Inflammatory macrophage (primary cell): ENCODE data around the gene TTC27.
"Not testable (repeated sequence)": the region's sequence is repeated elsewhere in the genome, so short reads cannot be mapped to it uniquely, and the experiment has no call there.

ENCODE experiments used
- DNase-seq, 2 donors: peaks; one replicate each; pipeline ENCODE4 v3.0.0-alpha.2; 2020 to 2022

The TTC27 gene

GRCh38 chr2:32720771-32721170, 92.9 kb downstream of the TTC27 start:
- DNase-seq = no peak

- DNase-seq = no peak
Observed at GRCh38 chr2:32721376-32721775, 93.5 kb downstream of the TTC27 start.

DNA sequence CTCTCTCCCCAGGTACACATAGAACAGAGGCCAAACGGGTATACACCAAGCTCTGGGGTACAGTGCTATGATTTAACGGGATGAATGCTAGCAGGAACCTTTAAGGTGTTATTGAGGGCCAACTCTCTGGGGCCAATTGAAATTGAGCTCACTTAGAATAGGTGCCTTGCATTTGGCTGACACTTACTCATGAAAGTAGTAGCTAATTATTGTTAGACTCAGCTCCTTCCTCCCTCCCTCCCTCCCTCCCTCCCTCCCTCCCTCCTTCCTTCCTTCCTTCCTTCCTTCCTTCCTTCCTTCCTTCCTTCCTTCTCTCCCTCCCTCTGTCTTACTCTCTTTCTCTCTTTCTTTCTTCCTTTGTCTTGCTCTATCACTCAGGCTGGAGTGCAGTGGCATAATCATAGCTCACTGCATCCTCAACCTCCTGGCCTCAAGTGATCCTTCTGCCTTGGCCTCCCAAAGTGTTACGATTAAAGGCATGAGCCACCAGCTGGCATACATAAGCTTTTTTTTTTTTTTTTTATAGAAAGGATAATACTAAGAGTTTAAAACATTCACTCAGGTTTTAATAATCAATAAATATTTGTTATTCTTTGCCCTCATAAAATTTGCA, 95.7 kb downstream of the TTC27 start:
- no peak for DNase-seq

- DNase-seq = not testable (repeated sequence)
Observed at GRCh38 chr2:32726678-32727077, 98.8 kb downstream of the TTC27 start.

DNA sequence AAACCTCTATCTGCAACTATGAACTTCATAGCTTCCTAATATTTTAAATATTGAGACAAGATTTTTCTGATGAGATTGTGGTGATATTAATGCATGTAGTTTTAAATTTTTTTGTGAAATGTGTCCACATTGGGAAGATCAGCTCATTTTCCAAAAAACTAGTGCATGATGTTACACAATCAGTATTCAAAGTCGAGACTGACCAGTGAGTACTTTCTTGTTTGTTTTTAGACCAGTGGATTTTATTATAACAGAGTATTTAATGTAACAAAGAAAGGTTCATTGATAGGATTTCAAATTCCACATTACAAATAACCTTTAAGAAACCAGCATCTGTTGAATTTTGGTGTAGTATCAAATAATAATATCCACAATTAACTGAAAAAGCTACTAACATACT, 99.3 kb downstream of the TTC27 start:
- DNase-seq = no peak

DNA sequence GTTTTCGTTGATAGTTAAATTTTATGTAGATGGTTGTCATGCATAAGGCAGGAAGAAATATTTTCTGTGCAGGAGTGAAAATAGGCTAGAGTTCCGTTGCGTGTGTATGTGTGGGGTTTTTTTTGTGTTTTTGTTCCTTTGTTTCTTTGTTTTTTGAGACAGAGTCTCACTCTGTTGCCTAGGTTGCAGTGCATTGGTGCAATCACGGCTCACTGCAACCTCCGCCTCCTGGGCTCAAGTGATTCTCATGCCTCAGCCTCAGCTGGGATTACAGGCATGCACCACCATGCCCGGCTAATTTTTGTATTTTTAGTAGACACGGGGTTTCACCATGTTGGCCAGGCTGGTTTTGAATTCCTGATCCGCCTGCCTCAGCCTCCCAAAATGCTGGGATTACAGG, 103.1 kb downstream of the TTC27 start:
- not testable (repeated sequence) for DNase-seq

GRCh38 chr2:32732120-32732519, 104.3 kb downstream of the TTC27 start:
- DNase-seq = no peak

GRCh38 chr2:32732912-32733472, 105.1 kb downstream of the TTC27 start:
- no peak for DNase-seq

DNA sequence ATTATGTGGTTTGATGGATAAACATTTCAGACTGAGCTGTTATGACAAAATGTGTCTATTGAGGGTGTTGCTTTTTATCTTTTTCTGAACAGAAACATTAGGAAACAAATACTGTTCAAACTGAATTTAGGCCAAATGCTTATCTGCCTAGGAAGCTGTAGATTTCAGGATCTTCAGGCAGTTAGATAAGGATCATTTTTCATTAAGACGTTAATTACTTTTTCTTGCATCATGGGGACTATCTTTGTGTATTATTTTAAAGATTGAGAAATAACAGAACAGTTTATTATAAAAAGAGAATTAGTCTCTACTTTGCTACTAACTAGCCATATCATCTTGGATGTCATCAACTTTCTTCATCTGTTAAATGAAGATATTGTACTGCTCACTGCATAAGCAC, 107.5 kb downstream of the TTC27 start:
- DNase-seq = no peak

DNA sequence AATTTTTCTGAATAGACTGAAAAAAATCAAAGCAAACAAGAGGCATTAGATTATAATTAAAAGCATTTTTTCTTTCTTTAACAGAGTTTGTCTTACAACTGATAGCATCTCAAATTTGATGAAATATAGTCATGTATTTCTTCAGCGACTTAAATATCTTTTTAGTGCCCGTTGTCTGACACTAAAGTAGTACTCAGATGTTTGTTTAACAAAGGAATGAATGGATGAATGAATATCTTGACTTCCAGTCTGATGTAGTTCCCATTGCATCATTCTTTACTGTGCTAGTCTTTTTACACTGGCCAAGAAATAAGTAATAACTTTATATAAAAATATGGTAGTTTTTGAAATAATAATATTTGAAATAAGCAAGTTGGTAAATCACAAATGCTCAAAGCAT, 111.1 kb downstream of the TTC27 start:
- no peak for DNase-seq

DNA sequence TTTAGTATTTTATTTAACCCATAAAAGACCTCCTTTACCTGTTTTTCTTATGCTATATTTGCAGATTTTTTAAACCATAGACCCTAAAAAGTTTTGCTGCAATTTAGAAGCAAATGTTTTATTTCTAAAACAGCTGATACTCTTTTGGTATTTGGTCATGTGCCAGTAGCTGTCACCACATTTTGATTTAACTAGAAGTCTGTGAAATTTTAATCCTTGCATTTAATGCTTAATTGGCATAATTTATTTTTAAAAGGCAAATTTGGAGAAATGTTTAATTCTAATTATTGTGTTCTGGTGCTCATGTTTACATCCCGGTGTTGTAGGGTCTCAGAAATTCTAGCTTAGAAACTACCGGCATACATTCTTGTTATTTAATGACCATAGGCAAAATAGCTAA, 111.8 kb downstream of the TTC27 start:
- no peak for DNase-seq

- no peak for DNase-seq
Observed at GRCh38 chr2:32741575-32741974, 113.7 kb downstream of the TTC27 start.

- no peak for DNase-seq
Observed at GRCh38 chr2:32742376-32742775, 114.5 kb downstream of the TTC27 start.

DNA sequence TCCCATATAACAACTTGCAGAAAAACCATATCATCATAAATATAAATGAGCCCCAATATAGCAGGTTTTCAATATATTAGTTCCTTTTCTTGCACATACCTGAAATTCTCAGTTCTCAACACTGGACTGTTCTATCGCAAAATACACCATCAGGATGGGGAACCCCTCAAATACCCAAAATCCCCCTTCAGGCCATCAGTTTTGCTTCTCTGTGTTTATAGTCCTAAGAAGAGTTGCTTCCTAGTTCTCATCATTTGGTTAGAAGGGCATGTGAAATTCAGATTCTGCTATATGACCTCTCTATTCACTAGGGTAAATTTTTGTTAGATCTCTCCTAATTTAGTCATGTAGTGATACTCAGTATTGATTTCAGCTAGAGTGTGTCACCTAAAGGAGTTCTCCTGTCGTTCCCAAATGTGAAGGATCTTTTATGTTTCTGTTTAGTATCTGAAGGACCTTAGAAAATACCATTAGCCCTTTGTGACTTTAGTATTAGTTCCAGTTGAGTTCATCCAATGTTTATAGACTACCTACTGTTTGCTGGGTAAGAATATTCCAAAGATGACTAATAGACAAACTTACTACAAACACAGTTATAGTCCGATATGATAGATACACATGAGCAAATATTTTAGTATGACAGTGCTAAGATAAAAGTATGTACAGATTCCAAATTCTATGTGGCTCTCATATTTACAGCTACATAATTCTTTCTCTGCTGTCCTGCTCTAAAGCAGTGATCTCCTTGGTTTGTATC, 115.8 kb downstream of the TTC27 start:
- DNase-seq = no peak

- DNase-seq = no peak
Observed at GRCh38 chr2:32745191-32745590, 117.3 kb downstream of the TTC27 start.

DNA sequence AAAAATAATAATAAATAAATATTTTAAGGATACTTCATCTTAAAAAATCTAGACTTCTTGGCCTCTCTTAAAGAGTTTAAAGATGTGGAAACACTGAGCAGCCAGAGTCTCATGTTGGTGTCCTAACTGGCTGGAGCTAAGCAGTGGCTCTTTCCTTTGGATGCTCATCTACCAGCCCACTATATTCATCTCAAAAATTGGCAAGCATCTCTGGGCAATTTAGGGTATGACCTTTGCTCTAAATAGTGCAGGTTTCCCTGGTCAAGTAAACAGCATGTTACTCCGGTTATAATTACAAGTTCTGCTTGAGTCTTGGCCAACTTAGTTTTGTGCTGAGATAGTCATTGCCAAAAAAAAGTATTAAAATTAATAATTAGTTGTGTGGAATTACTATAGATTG, 117.8 kb downstream of the TTC27 start:
- DNase-seq = no peak

GRCh38 chr2:32746669-32747068, 118.8 kb downstream of the TTC27 start:
- DNase-seq = no peak

DNA sequence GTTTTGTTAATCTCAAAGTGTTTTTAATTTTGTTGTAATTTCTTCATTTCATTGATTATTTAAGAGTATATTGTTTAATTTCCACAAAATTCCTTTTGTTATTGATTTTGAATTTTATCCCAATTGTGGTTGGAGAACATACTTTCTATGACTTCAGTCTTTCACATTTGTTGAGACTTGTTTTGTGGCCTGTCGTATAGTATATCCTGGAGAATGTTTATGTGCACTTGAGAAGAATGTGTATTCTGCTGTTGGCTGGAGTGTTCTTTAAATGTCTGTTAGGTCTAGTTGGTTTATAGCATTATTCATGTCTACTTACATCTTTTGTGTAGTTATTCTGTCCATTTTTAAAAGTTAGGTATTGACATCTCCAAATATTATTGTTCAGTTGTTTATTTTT, 120.3 kb downstream of the TTC27 start:
- DNase-seq = no peak

DNA sequence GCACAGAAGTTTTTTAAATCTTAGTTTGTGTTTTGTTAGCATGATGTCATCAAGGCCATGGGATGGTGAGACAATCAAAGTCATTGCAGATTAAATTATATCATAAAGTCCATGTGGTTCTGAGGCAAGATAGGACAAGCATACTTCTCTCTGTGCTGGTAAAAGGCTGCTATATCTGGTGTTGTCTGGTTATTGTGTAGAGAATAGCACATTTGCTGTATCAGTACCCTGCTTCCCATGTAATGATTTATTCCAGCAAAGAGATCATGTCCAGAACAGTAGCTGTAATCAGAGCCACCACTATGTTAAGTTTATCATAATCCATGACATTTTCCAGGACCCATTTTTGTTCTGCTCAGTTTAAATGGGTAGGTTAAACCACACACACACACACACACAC, 123.0 kb downstream of the TTC27 start:
- DNase-seq = no peak

DNA sequence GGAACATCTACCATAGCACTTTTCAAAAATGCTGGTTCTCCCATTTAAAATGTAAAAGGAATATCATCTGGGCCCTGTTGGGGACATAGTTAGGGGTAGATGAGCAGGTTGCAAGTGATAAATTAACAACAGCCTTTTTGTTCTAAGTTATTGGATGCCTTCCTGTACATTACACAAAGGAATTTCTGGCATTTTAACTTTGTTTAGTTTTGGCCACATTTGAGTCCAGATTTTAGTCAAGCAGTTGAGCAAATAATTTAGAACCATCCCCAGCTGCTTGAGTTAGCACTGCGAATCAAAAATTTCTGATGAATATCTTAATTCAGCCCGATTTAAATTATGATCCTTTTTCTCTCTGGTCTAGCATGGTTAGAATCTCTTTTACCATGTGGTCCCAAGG, 124.4 kb downstream of the TTC27 start:
- no peak for DNase-seq

DNA sequence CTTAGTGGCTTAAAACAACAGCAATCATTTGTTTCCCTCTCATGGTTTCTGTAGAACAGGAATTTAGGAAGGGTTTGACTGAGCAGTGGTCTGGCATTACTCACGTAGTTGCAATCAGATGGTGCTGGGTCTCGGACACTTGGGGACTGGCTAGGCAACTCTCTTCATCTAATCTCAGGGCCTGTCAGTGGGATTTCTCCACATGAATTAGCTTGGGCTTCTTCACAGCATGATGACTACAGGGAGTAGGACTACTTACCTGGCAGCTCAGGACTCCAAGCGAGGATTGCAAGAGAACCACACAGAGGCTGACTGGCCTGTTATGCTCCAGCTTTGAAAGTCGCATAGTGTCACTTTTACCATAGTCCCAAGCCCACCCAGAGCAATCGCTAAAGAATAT, 125.1 kb downstream of the TTC27 start:
- DNase-seq = no peak

- DNase-seq = not testable (repeated sequence)
Observed at GRCh38 chr2:32754676-32755075, 126.8 kb downstream of the TTC27 start.

DNA sequence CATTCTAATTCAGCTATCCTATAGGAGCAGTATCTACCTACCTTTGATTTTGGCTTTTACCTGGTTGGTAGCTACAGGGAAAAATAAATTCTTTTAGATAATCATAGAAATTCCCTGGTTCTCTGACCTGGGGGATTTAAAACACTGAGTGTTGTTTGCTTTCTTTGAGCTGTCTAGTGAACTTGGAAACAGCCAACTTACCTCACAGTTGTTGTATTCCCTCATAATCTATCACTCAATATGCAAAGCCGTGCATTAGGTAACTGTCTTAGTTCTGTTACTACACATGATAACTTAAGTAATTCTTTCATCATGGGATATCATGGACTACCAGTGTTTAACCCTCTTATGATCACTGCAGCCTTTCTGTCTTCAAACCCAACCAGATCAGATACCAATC, 127.8 kb downstream of the TTC27 start:
- no peak for DNase-seq

DNA sequence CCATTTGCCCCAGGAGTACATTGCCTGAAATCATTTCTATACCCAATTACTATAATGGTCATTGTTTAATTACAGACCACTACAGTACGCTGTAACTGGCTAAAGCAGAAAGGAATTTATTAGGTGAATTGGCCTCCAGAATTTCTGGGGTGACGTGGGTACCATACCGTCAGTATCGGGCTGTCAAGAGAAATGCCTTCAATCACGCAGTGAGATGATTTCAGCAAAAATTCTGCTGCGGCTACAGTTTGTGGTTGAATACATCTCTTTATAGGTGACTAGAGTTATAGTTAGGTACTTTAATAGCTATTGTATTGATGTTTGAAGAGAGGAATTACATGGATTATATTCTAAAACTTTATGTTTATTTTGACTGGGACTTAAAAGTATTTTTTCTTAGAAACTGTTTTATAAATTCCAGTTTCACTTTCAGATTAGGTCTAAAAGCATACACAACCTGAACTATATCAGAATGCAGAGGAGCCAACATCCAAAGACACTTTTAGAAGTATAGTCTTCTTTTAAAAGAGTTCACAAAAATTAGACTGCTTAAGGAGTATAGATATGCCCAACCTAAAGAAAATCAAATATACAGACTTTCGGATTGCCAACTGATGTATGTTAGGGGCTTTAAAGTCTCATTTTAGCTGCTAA, 128.4 kb downstream of the TTC27 start:
- DNase-seq = no peak
